ENCODE results near the gene C12orf60.

C12orf60 gene

DNA sequence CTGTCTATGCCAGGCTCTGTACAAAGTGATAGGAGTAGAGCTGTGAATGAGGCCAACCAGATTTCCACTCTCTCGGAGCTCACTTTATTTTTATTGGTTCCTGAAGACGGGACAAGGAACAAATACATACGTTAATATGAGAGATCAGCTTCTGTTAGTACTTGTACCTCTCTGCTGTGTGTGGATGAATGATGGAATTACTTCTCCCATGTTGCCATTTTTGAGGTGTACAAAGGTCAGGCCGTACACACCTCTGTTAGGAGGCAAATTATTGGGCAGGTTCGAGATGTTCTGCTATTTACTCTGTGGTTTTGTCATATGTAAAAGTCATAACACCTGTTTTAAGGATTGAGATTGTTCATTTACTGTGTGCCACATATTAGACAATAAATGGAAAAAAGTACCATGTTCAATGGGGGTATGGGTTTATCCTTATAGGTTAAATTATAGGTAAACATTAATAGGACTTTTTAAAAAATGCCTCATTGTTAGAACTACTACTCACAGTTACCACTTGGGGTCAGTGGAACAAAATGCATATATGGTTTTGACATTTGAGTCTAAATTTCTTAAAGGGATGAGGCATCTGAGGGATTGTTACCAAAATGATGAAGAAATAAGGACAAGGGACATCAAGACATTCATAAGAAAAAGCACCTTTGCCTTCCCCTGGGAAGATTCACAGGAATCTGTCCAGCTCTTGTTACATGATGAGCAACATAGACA is 27.1 kb upstream of the C12orf60 start:
- DNase-seq (ENCODE audit: low read depth in 2 of 2) = no peak

- no peak for DNase-seq (ENCODE audit: low read depth in 2 of 2)
Measured at GRCh38 chr12:14777271-14777670, 26.2 kb upstream of the C12orf60 start.

- no peak for DNase-seq (ENCODE audit: low read depth in 2 of 2)
Measured at GRCh38 chr12:14779834-14780233, 23.6 kb upstream of the C12orf60 start.

DNA sequence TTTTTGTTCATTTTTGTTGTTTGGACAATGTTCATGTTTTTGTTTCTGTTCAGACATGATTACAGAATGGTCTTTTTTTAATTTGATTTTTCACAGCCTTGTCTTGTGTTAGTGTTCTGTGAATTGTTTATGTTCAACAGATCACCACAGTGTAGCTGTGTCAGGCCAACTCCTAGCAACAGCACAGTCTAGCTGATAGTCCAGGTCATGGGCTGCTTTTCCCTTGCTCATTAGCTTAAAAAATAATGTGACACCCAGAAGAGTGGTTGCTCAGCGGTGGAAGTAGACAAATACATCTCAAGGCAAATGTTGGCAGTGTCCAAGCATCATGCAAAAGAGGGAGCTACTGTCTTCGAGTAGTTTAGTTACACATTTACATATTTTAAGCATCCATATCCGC is 22.6 kb upstream of the C12orf60 start:
- DNase-seq (ENCODE audit: low read depth in 2 of 2) = no peak

DNA sequence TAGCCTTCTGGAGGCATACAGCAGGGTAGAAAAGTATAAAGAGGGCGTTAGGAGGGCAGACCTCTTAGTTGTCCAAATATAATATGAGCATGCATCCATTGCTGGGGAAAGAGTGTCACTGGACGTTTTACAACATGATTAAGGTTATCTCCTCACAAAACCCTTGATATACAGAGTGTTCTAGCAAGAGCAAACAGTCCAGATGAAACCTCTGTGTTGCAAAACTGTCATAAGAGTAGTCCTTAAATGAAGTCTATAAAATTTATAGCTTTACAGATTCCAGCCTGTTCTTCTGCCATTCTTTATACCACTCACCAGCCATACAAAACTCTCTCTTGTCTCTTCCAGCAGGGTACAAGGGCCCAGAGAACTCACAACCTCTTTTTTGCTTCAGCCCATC is 21.9 kb upstream of the C12orf60 start:
- DNase-seq (ENCODE audit: low read depth in 2 of 2) = no peak

DNA sequence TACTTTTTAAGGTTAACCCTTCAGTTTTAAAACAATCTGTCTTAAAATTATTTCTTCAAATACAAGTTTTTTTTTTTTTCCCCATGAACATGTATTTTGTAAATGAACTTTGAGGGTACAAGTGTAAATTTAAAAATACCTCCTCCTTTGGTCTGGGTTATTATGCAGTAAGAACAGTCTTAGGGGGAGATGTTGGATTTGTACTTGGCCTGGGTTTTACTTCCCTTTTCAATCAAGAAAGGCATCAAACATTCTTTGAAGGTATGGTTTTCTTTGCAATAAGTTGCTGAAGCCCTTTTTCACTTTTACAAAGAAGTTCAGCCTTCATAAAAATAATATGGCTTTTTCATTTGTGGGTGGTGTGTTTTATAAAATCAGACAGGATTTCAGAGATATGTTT is 20.7 kb upstream of the C12orf60 start:
- DNase-seq (ENCODE audit: low read depth in 2 of 2) = no peak

GRCh38 chr12:14784471-14784870 is 19.0 kb upstream of the C12orf60 start:
- no peak for DNase-seq (ENCODE audit: low read depth in 2 of 2)

GRCh38 chr12:14785568-14785967 is 17.9 kb upstream of the C12orf60 start:
- no peak for DNase-seq (ENCODE audit: low read depth in 2 of 2)

DNA sequence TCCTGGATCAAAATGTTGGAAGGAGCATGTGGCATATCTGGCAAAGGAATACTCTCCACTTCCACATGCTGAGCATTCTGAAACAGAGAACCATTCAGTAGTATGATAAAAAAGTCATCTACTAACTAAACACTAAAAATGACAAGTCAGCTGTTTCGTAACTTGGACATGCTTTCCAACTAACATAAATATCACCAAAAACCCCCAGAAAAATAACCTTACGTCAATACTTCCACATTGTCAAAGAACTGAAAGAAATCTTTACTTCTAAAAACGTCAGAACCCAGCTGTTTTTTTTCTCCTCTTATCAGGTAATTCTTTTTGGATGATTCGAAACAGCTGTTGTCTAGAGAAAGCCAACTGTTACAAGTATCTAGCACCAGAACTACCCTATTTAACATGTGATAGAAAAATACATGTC is 8.4 kb upstream of the C12orf60 start:
- DNase-seq (ENCODE audit: low read depth in 2 of 2) = no peak

- DNase-seq (ENCODE audit: low read depth in 2 of 2) = no peak
Measured at GRCh38 chr12:14802247-14802646, 1.2 kb upstream of the C12orf60 start.

DNA sequence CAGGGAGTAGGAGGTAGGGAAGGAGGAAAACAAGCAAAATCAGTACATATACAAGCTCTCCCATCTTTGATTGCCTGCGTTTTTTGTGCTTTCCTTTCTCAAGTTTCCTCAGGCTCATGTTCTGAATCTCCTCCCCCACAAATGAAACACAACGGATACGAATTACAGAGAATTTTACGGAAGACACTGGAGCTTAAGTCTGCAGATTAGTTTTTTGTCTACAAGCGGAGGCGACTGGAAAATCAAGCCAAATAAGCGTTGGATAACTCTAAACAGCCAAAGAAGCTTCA is 804 bp upstream of the C12orf60 start:
- DNase-seq (ENCODE audit: low read depth in 2 of 2) = no peak

DNA sequence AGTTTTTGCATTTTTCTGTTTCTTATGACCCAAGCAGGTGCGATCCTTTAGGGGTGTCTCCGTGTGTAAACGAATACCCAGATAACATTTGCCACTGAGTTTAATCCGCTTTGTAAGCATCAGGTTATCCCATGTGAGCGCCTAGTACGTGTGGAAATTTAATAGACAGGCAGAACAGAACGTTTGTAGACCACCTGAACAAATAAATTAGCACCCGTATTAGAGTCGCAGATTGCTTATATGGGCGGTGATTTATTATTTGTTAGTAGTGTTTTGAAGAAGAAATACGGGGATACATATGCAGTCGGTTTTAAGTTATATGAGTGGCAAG is 325 bp downstream of the C12orf60 start:
- DNase-seq (ENCODE audit: low read depth in 2 of 2) = no peak

DNA sequence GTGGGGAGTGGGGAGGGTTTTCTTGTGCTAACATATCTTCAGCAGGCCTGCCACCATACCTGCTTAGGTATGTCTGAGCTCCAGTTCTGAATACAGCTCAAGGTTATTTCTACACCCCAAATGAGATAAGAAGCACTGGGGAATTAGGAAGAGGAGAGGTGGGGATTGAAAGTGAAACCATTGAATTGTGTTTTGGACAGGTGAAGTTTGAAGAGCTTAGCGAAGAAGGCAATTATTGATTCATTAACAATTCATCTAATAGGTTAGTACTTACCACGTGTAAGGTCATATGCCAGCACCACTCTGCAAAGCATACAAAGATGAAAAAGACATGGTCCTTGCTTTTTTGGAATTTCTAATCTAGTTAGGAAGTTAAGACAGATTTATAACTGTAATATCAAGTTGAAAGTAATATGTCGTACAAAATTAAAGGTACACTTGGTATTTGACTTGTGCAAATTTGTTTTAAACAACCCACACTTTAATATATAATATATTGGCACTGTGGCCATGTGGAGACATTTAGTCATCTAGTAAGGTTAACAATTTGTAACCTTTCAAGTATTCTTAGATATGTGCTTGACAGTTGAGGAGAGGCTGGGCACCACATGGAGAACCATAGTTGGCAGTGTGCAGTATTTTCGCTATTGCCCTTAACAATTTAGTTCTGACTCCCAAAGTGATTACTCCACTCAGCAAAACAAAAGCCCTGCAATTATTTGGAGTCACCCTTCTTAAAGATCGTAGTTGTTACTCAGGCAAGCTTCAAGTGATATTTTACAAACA is 6.9 kb downstream of the C12orf60 start:
- no peak for DNase-seq (ENCODE audit: low read depth in 2 of 2)

- DNase-seq (ENCODE audit: low read depth in 2 of 2) = no peak
Measured at GRCh38 chr12:14810953-14811483, 7.5 kb downstream of the C12orf60 start.

DNA sequence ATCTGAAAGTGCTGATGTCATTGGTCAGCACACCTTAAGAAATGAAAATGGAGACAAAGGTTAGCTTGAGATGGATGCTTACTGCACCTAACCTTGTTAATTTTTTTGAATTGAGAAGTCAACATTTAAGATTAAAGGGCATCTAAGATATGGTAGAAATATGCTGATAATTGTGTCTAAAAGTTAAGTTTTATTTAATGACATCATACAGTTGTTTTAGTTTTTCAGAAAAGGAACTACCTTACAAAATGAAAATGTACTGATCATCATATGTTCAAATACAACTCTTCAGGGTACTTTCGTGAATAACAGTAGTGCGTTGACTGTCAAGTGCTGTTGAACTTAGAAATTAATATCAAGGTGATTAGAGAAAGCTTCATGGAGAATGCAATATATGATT is 8.0 kb downstream of the C12orf60 start:
- no peak for DNase-seq (ENCODE audit: low read depth in 2 of 2)

- no peak for DNase-seq (ENCODE audit: low read depth in 2 of 2)
Measured at GRCh38 chr12:14814014-14814413, 10.5 kb downstream of the C12orf60 start, which contains the start of gene SMCO3. SMCO3 (minus strand) TSS chr12:14814182; CDS start chr12:14806680, 7,502 bp downstream.

- DNase-seq (ENCODE audit: low read depth in 2 of 2) = no peak
Measured at GRCh38 chr12:14824012-14824634, 20.7 kb downstream of the C12orf60 start.

GRCh38 chr12:14825256-14825655 is 21.8 kb downstream of the C12orf60 start:
- no peak for DNase-seq (ENCODE audit: low read depth in 2 of 2)

GRCh38 chr12:14826491-14826890 is 23.0 kb downstream of the C12orf60 start:
- DNase-seq (ENCODE audit: low read depth in 2 of 2) = no peak

DNA sequence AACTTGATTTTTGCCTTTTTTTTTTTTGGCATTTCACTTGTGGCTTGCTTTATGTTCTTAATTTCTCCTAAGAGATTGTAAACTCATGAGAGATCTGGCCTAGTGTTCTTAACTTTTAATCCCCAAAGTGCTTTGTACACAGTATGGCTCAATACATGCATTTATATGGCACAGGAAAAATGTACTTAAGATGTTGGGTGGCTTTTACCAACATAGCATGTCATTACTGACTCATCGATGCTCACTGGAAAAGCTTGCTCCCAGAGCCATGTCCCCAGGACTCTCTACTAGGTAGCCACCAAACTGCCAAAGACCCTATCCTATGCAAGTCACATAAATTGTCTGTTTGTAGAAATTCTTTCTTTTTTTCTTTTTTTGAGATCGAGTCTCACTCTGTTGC is 23.6 kb downstream of the C12orf60 start:
- no peak for DNase-seq (ENCODE audit: low read depth in 2 of 2)

GRCh38 chr12:14828892-14829291 is 25.4 kb downstream of the C12orf60 start:
- DNase-seq (ENCODE audit: low read depth in 2 of 2) = no peak

DNA sequence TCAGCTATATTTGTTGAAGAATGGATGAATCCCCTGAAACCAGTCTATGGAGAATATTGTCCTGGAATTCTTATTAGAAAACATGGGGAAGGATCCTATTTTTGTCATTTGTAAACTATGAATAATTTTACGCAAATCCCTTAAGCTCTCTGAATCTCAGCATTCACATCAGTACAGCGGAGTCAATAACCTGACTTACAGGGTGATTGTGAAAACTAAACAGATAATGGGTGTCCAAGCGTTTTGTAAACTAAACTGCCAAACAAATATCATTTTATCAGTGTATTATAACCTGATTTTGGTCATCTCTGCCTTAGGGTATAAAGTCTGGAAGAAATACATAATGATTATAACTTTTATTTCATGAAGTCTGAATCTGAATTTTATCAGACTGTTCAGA is 29.9 kb downstream of the C12orf60 start:
- no peak for DNase-seq (ENCODE audit: low read depth in 2 of 2)

DNA sequence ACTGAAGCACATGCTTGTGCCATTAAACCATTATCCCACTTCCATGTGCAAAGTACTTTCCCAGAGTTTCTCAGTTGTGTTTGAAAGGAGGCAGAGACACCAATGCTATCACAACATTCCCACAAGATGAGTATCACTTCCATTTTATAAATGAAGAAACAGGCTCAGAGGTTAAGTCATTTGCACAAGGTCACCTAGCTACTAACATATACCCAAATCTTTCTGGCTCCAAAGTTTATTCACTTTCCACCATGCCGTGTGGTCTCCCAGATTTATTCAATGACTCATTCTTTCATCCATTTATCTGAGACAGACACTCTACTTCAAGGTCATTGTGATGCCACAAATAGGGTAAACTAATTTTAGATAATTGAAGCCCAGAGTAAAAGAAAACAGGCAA is 30.5 kb downstream of the C12orf60 start:
- DNase-seq (ENCODE audit: low read depth in 2 of 2) = no peak
